Measurements from ENCODE around the gene ASPG. TPM values are rescaled to one million over a fixed set of nuclear protein-coding genes. Genes with fewer than 3 reads are reported as not detected.

The ASPG gene
- total RNA-seq, 2 experiments from 2014 or later: not detected

DNA sequence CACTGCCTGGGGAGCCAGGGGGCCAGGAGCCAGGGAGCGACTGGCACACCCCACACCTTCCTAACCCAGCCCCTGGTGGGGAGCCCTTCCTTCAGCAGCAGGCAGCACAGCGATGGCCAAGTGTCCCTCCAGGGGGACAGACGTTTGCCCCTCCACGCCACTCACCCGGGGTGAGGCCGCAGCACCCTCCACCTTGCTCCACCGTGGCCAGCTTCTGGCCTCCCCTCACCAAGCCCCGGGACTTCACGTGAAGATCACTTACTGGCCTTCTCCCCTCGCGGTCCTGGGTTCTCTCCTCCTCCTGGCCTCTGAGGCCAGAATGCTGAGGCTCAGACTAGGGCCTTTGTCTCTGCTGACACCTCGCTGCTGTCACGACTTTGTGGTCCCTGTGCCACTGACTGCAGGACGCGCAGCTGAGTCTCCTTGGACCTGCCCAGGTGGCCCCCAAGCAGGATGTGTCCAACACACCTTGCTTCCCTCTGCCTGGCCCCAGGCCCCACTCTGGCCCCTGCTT lies 3.5 kb upstream of the ASPG start:
- ChIA-PET CTCF (ENCODE audit: unreplicated experiment) (no interaction called here), POLR2A (no interaction called here)
- intact Hi-C loops (cut with micrococcal nuclease; ENCODE audit: unreplicated experiment): no loop called here
- Histone ChIP-seq H3K4me2 (ENCODE audit: low read length) (no peak overlapping the region), H3K27ac (ENCODE audit: low read depth, low read length, poor library complexity, severe bottlenecking) (no peak overlapping the region), H4K20me1 (ENCODE audit: insufficient read depth, low read length) (no peaks in the 10 kb centered on the region), H3K9me3 (ENCODE audit: low read length) (no peaks in the 10 kb centered on the region), H3K36me3 (ENCODE audit: insufficient read depth, low read length) (no peaks in the 10 kb centered on the region), H2AFZ (ENCODE audit: low read length) (no peak overlapping the region), H3K4me1 (ENCODE audit: insufficient read depth, low read length, poor library complexity, severe bottlenecking) (peaks cover 5% of the 10 kb centered on the region), H3K79me2 (ENCODE audit: insufficient read depth, low read depth, low read length) (no peaks in the 10 kb centered on the region), H3K4me3 (ENCODE audit: low read depth, low read length, poor library complexity, severe bottlenecking) (no peak overlapping the region), H3K9me2 (ENCODE audit: insufficient read depth, low read length) (no peaks in the 10 kb centered on the region)
- DNase-seq (ENCODE audit: low spot score): no peak
- BruUV-seq (replicated peaks): no TSS peak
- no peak for TF ChIP-seq EZH2phosphoT487 (IDR thresholded peaks at IDR 0.05; ENCODE audit: borderline replicate concordance, low read depth, low read length)
- TF ChIP-seq, protein P1, sequence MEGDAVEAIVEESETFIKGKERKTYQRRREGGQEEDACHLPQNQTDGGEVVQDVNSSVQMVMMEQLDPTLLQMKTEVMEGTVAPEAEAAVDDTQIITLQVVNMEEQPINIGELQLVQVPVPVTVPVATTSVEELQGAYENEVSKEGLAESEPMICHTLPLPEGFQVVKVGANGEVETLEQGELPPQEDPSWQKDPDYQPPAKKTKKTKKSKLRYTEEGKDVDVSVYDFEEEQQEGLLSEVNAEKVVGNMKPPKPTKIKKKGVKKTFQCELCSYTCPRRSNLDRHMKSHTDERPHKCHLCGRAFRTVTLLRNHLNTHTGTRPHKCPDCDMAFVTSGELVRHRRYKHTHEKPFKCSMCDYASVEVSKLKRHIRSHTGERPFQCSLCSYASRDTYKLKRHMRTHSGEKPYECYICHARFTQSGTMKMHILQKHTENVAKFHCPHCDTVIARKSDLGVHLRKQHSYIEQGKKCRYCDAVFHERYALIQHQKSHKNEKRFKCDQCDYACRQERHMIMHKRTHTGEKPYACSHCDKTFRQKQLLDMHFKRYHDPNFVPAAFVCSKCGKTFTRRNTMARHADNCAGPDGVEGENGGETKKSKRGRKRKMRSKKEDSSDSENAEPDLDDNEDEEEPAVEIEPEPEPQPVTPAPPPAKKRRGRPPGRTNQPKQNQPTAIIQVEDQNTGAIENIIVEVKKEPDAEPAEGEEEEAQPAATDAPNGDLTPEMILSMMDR (conservative IDR thresholded peaks at IDR 0.05; ENCODE audit: low read length): no peak

DNA sequence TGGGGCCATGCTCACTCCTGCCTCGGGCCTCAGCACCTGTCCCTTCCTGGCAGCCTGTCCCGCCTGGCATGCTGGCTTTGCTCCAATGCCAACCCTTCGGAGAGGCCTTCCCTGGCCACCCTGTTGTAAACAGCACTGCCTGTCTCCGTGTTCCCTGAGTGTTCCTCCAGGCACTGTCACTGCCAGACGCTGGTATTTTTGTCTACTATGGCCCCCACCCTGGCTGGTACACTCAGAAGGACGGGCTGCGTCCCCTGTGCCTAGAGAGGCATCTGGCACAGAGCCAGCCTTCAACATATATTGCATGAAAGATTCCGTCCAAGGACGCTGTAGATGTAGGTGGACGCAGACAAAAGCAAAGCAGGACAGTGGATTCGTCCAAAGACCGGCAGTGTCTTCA lies 2.7 kb upstream of the ASPG start:
- Histone ChIP-seq H3K36me3 (ENCODE audit: insufficient read depth, low read length) (no peaks in the 10 kb centered on the region), H3K4me3 (ENCODE audit: low read depth, low read length, poor library complexity, severe bottlenecking) (no peak overlapping the region), H3K4me2 (ENCODE audit: low read length) (no peak overlapping the region), H3K9me2 (ENCODE audit: insufficient read depth, low read length) (no peaks in the 10 kb centered on the region), H3K9me3 (ENCODE audit: low read length) (no peaks in the 10 kb centered on the region), H3K79me2 (ENCODE audit: insufficient read depth, low read depth, low read length) (no peaks in the 10 kb centered on the region), H2AFZ (ENCODE audit: low read length) (no peak overlapping the region), H3K4me1 (ENCODE audit: insufficient read depth, low read length, poor library complexity, severe bottlenecking) (peaks cover 5% of the 10 kb centered on the region), H4K20me1 (ENCODE audit: insufficient read depth, low read length) (no peaks in the 10 kb centered on the region), H3K27ac (ENCODE audit: low read depth, low read length, poor library complexity, severe bottlenecking) (no peak overlapping the region)
- CTCF ChIA-PET (ENCODE audit: unreplicated experiment): no interaction called here
- no peak for TF ChIP-seq EZH2phosphoT487 (IDR thresholded peaks at IDR 0.05; ENCODE audit: borderline replicate concordance, low read depth, low read length)
- TF ChIP-seq, protein P1 (conservative IDR thresholded peaks at IDR 0.05; ENCODE audit: low read length): no peak
- POLR2A ChIA-PET: no interaction called here
- no TSS peak for BruUV-seq (replicated peaks)
- intact Hi-C loops (cut with micrococcal nuclease; ENCODE audit: unreplicated experiment): no loop called here
- no peak for DNase-seq (ENCODE audit: low spot score)

DNA sequence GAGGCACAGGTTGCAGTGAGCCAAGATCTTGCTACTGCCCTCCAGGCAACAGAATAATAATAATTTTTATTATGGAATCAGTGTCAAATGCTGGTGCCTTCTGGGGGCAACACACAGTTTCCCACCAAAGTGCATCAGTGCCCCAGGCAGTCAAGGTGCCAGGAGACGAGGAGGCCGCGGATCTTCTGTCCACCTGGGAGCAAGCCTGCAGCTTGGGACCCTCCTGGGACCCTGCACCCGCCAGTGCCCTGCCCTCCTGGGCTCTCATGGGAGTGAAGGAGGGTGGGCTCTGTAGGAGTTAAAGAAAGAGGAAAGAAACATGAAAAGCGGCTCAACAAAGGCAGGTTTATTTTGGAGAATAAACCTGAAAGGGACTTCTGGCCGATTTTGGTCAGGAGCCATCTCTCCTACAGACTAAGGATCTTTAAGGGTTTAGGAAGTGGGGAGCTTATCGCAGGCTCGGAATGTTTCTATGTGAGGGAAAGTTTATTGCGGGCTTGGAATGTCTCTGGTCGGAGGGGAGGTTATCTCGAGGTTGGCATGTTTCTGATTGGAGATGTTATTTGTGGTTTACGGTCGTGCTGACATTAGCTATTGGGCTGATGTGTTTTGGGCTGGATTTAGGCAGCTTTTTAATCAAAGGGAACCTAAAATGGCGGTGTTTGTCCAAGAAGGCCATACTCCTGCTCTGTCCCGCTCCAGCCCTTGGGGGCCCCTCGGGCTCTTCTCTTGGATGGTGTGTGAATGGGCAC lies 1.1 kb upstream of the ASPG start:
- Histone ChIP-seq H3K9me3 (ENCODE audit: low read length) (no peaks in the 10 kb centered on the region), H3K4me3 (ENCODE audit: low read depth, low read length, poor library complexity, severe bottlenecking) (no peak overlapping the region), H3K36me3 (ENCODE audit: insufficient read depth, low read length) (no peaks in the 10 kb centered on the region), H3K9me2 (ENCODE audit: insufficient read depth, low read length) (no peaks in the 10 kb centered on the region), H4K20me1 (ENCODE audit: insufficient read depth, low read length) (no peaks in the 10 kb centered on the region), H3K79me2 (ENCODE audit: insufficient read depth, low read depth, low read length) (no peaks in the 10 kb centered on the region), H3K4me2 (ENCODE audit: low read length) (no peak overlapping the region), H2AFZ (ENCODE audit: low read length) (no peak overlapping the region), H3K4me1 (ENCODE audit: insufficient read depth, low read length, poor library complexity, severe bottlenecking) (no peaks in the 10 kb centered on the region), H3K27ac (ENCODE audit: low read depth, low read length, poor library complexity, severe bottlenecking) (no peak overlapping the region)
- intact Hi-C loops (cut with micrococcal nuclease; ENCODE audit: unreplicated experiment): no loop called here
- BruUV-seq (replicated peaks): no TSS peak
- ChIA-PET CTCF (ENCODE audit: unreplicated experiment) (no interaction called here), POLR2A (no interaction called here)
- DNase-seq (ENCODE audit: low spot score): no peak
- TF ChIP-seq EZH2phosphoT487 (IDR thresholded peaks at IDR 0.05; ENCODE audit: borderline replicate concordance, low read depth, low read length): no peak
- TF ChIP-seq, protein P1 (conservative IDR thresholded peaks at IDR 0.05; ENCODE audit: low read length): no peak

All from OCI-LY7 (cell line).